Vagina (tissue), 2 donors: ENCODE results near the gene PINK1.

ENCODE experiments used
- CTCF ChIP-seq, 3 experiments: fragments of 450-650 bp in 2 of 3; fragments of 200-600 bp in 1 of 3; sonication (generic) in 1 of 3; IDR thresholded peaks; one replicate each; pipeline ENCODE4 v1.5.1; 2017 to 2019; ENCODE audit warnings: antibody characterized with exemption in 3 of 3, mild to moderate bottlenecking in 2 of 3, moderate library complexity in 2 of 3
- POLR2A ChIP-seq, 2 donors: fragments of 450-650 bp; IDR thresholded peaks; one replicate each; pipeline ENCODE4 v1.6.1; 2017; ENCODE audit warnings: antibody characterized with exemption in 2 of 2, mild to moderate bottlenecking in 2 of 2, moderate library complexity in 2 of 2

DNA sequence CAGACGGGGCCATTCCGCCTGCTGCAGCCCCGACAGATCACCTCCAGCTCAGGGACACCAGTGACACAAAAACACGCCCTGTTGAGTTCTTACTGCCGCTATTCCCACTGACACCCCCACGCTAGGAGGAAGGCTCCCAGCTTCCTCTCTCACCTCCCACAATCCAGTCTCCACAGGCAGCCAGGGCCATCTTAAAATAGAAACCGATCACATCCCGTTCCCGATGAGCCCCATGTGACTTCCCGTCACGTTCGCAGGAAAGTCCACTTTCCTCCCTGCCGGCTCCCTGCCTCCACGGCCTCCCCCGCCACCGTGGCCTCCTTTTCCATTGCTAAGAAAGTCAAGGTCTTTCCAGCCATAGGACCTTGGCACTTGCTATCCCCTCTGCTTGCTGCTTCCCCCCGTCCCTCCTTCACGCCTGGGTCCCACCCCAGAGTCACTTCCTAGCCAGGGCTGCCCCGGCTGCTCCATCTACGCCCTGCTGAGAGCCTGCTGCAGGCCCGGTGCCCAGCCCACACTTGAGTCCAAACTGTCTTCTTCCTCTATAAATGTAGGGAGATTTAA, 51.9 kb downstream of the PINK1 start:
- TF ChIP-seq CTCF (IDR thresholded peaks at IDR 0.05): no peak
- TF ChIP-seq POLR2A (IDR thresholded peaks at IDR 0.05): no peak
